Measurements from ENCODE around the gene CNPY2.

DNA sequence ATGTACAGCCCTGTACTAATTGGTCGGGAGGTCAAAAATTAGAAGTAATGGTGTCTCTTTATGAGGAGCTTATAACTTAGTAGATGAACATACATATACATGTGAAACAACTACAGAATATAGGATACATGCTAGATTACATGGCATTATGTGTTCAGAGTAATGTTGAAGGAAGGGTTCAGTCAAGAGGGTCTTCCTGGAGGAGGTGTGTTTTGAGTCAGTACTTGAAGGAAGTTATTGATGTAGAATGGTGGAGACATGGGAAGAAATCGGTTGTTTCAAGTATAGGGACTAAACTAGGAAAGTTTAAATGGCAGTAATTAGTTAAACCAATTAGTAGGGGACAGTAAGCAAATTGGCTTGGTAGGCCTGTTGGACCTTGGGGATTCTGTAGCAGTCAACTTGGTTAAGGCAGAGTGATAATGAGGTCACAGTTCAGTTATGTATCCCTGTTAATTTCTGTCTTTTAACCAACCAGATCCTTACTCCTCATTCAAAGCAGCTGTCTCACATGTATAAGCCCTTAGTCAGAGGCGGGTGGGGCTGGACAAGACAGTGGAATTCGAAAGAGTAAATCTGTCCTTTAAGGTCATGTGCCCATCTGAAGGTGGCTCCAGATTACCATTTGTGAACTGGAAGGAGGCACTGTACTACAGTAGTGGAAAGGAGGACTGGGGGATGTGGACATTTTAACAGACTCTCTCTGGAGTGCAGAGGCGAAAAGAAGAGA, 54.1 kb downstream of the CNPY2 start:
- TF ChIP-seq, protein P1, sequence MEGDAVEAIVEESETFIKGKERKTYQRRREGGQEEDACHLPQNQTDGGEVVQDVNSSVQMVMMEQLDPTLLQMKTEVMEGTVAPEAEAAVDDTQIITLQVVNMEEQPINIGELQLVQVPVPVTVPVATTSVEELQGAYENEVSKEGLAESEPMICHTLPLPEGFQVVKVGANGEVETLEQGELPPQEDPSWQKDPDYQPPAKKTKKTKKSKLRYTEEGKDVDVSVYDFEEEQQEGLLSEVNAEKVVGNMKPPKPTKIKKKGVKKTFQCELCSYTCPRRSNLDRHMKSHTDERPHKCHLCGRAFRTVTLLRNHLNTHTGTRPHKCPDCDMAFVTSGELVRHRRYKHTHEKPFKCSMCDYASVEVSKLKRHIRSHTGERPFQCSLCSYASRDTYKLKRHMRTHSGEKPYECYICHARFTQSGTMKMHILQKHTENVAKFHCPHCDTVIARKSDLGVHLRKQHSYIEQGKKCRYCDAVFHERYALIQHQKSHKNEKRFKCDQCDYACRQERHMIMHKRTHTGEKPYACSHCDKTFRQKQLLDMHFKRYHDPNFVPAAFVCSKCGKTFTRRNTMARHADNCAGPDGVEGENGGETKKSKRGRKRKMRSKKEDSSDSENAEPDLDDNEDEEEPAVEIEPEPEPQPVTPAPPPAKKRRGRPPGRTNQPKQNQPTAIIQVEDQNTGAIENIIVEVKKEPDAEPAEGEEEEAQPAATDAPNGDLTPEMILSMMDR (IDR thresholded peaks at IDR 0.05): no peak
- TF ChIP-seq POLR2A (IDR thresholded peaks at IDR 0.05): no peak

Measured in esophagus squamous epithelium (tissue), 4 donors.